ENCODE measurements around the gene PLCB2.
A peak's percentile ranks its signal among the peaks of the same experiment; 100 is the strongest.

PLCB2 gene

DNA sequence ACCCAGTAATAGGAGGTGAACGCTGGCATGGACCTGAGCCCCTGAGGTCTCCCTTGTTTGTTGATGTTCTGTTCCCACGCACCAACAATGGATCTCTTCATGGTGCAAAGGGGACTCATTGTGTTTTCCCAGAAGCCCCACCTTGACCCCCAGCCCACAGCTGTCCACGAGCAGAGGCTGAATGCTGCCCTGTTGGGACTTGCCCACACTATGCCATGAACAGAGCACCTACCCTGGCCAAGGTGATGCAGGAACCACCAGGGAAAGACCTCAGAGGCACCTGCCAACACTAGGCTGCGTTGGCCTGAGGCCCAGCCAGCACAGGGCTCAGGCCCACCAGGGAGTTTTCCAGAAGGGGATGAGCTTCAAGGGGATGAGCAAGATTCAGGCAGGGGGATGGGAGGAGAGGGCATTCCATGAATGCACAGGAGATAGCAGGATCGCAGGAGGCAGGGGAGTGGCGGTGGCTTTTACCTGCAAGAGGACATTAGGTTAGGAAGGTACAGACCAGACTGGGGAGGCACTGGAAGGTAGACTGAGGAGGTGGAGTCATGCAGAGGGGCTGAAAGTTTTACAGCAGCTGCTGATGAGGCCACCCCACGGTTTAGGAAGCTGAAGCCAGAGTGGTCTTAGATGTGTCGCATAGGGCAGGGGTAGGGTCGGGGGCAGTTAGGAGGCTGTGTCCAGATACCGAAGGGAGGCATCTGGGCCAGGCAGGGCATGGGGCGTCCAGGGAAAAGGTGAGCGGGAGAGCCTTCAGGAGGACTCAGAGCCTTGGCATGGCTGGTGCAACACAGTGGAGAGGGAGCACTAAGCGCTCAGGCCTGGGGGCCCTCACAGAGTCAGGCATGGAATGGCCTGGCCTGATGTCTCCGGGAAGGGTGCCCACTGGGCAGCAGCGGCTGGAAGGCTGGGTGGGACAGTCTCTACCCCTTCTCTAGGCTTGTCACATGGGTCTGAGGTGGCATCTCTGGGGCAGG, 39.1 kb upstream of the PLCB2 start:
- ChIA-PET CTCF (interaction anchor here (1.0 kb wide), 1 partner anchor 9 kb away, joined by 3 read pairs; no protein-coding TSS in a partner anchor), POLR2A (no interaction called here)
- Histone ChIP-seq H3K27ac (ENCODE audit: extremely low read depth, low read depth, low read length) (no peak overlapping the region), H3K36me3 (ENCODE audit: control insufficient read depth in 2 of 2, insufficient read depth in 1 of 2, low read length in 2 of 2) (no peaks in the 10 kb centered on the region), H3K4me3 (ENCODE audit: low read depth, low read length) (no peak overlapping the region), H3K9me3 (ENCODE audit: control insufficient read depth, insufficient read depth, low read depth, low read length) (no peaks in the 10 kb centered on the region), H3K4me1 (ENCODE audit: control insufficient read depth, insufficient read depth, low read length) (no peaks in the 10 kb centered on the region)
- no peak for TF ChIP-seq ZNF837 (tag by site-specific recombination; IDR thresholded peaks at IDR 0.05)
- TF ChIP-seq, protein P1, sequence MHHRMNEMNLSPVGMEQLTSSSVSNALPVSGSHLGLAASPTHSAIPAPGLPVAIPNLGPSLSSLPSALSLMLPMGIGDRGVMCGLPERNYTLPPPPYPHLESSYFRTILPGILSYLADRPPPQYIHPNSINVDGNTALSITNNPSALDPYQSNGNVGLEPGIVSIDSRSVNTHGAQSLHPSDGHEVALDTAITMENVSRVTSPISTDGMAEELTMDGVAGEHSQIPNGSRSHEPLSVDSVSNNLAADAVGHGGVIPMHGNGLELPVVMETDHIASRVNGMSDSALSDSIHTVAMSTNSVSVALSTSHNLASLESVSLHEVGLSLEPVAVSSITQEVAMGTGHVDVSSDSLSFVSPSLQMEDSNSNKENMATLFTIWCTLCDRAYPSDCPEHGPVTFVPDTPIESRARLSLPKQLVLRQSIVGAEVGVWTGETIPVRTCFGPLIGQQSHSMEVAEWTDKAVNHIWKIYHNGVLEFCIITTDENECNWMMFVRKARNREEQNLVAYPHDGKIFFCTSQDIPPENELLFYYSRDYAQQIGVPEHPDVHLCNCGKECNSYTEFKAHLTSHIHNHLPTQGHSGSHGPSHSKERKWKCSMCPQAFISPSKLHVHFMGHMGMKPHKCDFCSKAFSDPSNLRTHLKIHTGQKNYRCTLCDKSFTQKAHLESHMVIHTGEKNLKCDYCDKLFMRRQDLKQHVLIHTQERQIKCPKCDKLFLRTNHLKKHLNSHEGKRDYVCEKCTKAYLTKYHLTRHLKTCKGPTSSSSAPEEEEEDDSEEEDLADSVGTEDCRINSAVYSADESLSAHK (tag by site-specific recombination; IDR thresholded peaks at IDR 0.05), result no peak
- no peak for TF ChIP-seq ZNF48 (tag by site-specific recombination; IDR thresholded peaks at IDR 0.05)
- TF ChIP-seq ZNF354C (tag by site-specific recombination; IDR thresholded peaks at IDR 0.05; ENCODE audit: borderline replicate concordance, low read depth), result no peak
- TF ChIP-seq ZNF843 (tag by site-specific recombination; IDR thresholded peaks at IDR 0.05), result no peak
- no peak for TF ChIP-seq ZNF501 (tag by site-specific recombination; IDR thresholded peaks at IDR 0.05)
- no peak for TF ChIP-seq ZXDB (tag by site-specific recombination; IDR thresholded peaks at IDR 0.05)
- no peak for TF ChIP-seq ZNF518A (tag by site-specific recombination; conservative IDR thresholded peaks at IDR 0.05; ENCODE audit: low read depth)
- no peak for TF ChIP-seq ZNF292 (tag by site-specific recombination; IDR thresholded peaks at IDR 0.05; ENCODE audit: borderline replicate concordance, low read depth)
- TF ChIP-seq KLF16 (tag by site-specific recombination; IDR thresholded peaks at IDR 0.05), result no peak
- no peak for TF ChIP-seq ZNF366 (tag by site-specific recombination; conservative IDR thresholded peaks at IDR 0.05)
- TF ChIP-seq RBAK (tag by site-specific recombination; IDR thresholded peaks at IDR 0.05), result no peak
- no peak for TF ChIP-seq ZNF121 (tag by site-specific recombination; IDR thresholded peaks at IDR 0.05)

GRCh38 chr15:40345867-40346578, 38.3 kb upstream of the PLCB2 start:
- H3K36me3 ChIP-seq (ENCODE audit: control insufficient read depth in 2 of 2, insufficient read depth in 1 of 2, low read length in 2 of 2), result no peaks in the 10 kb centered on the region
- no peaks in the 10 kb centered on the region for H3K9me3 ChIP-seq (ENCODE audit: control insufficient read depth, insufficient read depth, low read depth, low read length)
- ChIA-PET CTCF (interaction anchor here (0.7 to 2.9 kb wide), 6 partner anchors 8 to 300 kb away, joined by 3 to 11 read pairs (median 4); no protein-coding TSS in a partner anchor), POLR2A (no interaction called here)
- peaks cover 3% of the 10 kb centered on the region; the same call in 1 of the 2 replicates for H3K4me1 ChIP-seq (ENCODE audit: control insufficient read depth, insufficient read depth, low read length)
- no peak overlapping the region for H3K4me3 ChIP-seq (ENCODE audit: low read depth, low read length)
- no peak for TF ChIP-seq ZNF623 (tag by site-specific recombination; IDR thresholded peaks at IDR 0.05)
- TF ChIP-seq KLF1 (tag by site-specific recombination; IDR thresholded peaks at IDR 0.05), result peak; percentile 60
- H3K27ac ChIP-seq (ENCODE audit: extremely low read depth, low read depth, low read length), result no peak overlapping the region
